Measurements from ENCODE around the gene DCDC1. TPM values are rescaled to one million over a fixed set of nuclear protein-coding genes. Genes with fewer than 3 reads are reported as not detected.

DCDC1 gene
- total RNA-seq, 2 experiments from 2014 or later, result not detected

DNA sequence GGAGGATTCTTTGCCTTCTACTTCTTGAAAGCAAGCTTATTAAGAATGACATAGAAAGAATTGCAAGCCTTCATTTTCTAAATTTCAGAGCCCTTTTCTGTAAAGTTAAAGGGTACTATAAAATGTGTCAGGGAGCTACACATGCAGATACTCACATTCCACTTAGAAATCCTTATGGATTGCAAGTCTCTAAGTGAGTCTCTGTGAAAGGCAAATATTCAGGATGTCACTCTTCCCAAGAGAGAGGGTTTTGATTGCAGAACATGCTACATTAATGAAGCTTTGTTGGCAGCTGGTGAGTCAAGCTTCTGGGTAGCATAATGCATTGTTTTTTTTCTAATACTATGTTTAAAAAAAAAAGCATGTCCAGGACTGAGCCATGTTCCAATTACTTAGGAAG, 369.2 kb downstream of the DCDC1 start:
- Mint-ChIP-seq H3K27me3 (no peaks in the 10 kb centered on the region), H3K27ac (no peak overlapping the region), H3K4me1 (no peaks in the 10 kb centered on the region), H3K9me3 (no peaks in the 10 kb centered on the region), H3K4me3 (no peak overlapping the region), H3K36me3 (no peaks in the 10 kb centered on the region)
- ATAC-seq (ENCODE audit: low read depth), result no peak
- no peak for DNase-seq
- POLR2A ChIA-PET, result no interaction called here

DNA sequence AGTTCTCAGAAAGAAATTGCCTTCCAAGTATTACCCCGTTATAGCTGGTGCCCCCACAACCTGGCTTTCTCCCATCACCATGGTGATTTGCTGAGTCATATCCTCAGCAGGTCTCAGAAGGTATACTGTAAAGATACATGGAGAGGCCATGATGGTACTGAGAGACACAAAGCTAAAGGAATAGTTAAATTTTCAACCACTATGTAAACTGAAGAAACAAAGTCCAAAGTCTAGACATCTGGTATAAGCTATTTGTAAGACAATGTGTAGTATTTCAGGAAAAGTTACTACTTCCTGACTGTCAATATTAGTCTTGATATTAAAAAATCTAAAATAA, 377.1 kb downstream of the DCDC1 start:
- H3K27ac Mint-ChIP-seq, result no peak overlapping the region
- POLR2A ChIA-PET, result no interaction called here
- peaks cover 1% of the 10 kb centered on the region for H3K9me3 Mint-ChIP-seq
- H3K4me3 Mint-ChIP-seq, result no peak overlapping the region
- H3K4me1 Mint-ChIP-seq, result peaks cover 8% of the 10 kb centered on the region
- no peak for DNase-seq
- no peaks in the 10 kb centered on the region for H3K27me3 Mint-ChIP-seq
- peak; percentile 65 for ATAC-seq (ENCODE audit: low read depth)
- H3K36me3 Mint-ChIP-seq, result no peaks in the 10 kb centered on the region

DNA sequence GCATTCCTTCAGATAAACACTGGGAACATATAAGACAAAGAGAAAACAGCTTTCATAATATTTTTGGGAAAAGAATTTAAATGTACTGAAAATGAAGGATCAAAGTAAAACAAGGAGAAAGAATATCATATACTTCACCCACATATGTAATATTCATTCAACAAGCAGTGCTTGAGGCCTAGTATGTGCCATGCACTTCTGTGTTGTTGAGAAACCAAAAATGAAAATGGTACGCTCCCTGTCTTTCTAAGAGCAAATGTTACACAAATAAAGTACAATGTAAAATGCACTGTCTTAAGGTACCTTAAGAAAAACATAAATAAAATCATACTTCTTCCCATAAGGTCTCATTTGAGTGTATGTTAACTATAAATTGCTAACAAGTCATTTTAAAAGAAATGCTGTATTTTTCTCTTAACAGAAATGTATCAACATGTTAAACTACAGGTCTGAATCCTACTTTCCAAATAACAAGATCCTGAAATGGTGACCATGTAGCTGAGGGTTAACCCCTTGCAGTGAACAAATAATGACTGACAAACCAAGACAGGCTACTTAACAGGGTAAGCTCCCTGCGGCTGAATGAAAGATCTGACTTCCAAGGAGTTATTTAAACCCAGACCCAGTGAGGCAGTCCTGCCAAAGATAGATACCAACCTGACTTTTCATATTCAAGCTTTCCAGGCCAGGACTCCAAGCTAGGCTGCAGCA, 377.6 kb downstream of the DCDC1 start:
- POLR2A ChIA-PET, result no interaction called here
- H3K4me1 Mint-ChIP-seq, result peaks cover 8% of the 10 kb centered on the region
- no peaks in the 10 kb centered on the region for H3K27me3 Mint-ChIP-seq
- peaks cover 1% of the 10 kb centered on the region for H3K9me3 Mint-ChIP-seq
- H3K27ac Mint-ChIP-seq, result no peak overlapping the region
- H3K4me3 Mint-ChIP-seq, result no peak overlapping the region
- ATAC-seq (ENCODE audit: low read depth), result no peak
- DNase-seq, result no peak
- H3K36me3 Mint-ChIP-seq, result no peaks in the 10 kb centered on the region

DNA sequence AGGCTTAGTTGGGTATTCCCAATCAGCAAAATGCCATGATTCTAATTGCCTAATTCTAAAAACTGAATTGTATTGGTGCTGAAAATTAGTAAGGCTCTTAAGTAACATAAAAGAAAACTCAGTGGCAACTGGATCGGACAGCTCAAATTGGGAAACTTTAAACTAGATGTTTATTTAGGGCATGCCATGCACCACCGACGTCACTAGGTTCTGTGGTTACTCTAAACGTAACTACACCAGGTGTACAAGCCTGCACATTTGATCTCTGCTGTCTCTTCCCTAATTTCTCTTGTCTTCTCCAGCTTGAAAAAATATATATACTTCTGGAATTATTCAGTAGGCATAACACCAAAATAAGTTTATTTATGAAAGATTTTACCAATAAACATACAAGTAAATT, 378.2 kb downstream of the DCDC1 start:
- peaks cover 8% of the 10 kb centered on the region for H3K4me1 Mint-ChIP-seq
- H3K27ac Mint-ChIP-seq, result no peak overlapping the region
- H3K4me3 Mint-ChIP-seq, result no peak overlapping the region
- H3K36me3 Mint-ChIP-seq, result no peaks in the 10 kb centered on the region
- POLR2A ChIA-PET, result no interaction called here
- H3K27me3 Mint-ChIP-seq, result no peaks in the 10 kb centered on the region
- ATAC-seq (ENCODE audit: low read depth), result no peak
- DNase-seq, result no peak
- H3K9me3 Mint-ChIP-seq, result peaks cover 1% of the 10 kb centered on the region

DNA sequence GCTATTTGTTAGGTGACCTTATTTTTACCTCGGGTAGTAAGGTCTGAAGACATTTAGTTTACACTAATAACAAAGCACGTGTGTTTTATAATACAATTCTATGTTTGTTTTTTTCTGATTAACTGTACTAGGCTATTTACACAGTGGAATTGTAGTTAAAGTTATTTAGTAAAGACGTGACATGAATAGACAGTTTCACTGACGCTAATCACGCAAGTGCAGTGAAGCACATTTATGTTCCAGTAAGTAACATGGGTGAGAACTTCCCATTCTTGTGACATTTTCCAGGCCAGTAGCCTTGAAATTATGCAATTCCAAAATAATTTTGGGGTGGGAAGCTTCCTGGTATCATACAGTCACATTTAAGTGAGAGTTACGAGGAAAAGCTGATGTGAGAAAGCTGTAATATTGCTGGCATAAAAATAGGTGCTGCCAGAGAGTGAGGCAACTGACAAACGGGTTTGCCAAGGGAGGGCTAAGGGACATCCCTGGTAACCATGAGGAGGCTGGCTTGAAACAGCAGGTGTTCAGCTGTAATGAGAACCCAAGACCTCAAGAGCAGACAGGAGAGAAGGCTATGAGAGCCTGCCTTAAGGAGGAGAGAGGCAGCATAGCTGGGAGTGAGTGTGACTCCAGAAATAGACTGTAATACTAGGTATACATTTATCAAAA, 378.8 kb downstream of the DCDC1 start:
- Mint-ChIP-seq H3K27me3 (no peaks in the 10 kb centered on the region), H3K36me3 (no peaks in the 10 kb centered on the region), H3K4me3 (no peak overlapping the region), H3K4me1 (peaks cover 8% of the 10 kb centered on the region), H3K27ac (no peak overlapping the region), H3K9me3 (peaks cover 1% of the 10 kb centered on the region)
- POLR2A ChIA-PET, result no interaction called here
- no peak for ATAC-seq (ENCODE audit: low read depth)
- no peak for DNase-seq

DNA sequence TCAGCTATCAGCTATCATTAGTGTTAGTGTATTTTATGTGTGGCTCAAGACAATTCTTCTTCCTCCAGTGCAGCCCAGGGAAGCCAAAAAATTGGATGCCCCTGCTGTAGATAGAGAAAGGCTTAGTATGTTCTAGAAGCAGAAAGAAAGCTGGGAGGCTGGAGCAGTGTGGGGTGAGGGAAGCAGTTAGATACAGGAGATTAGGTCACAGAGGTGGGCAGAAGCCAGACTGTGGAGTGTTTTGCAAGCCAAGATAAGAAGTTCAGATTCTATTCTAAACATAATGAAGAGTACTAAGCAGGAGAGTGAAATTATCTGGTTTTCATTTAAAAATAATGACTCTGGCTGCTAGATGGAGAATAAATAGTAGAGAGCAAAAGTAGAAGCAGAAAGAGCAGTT, 381.7 kb downstream of the DCDC1 start:
- Mint-ChIP-seq H3K4me1 (peaks cover 8% of the 10 kb centered on the region), H3K27me3 (peaks cover 2% of the 10 kb centered on the region), H3K27ac (no peak overlapping the region), H3K4me3 (no peak overlapping the region), H3K9me3 (peaks cover 1% of the 10 kb centered on the region), H3K36me3 (no peaks in the 10 kb centered on the region)
- ATAC-seq (ENCODE audit: low read depth) (no peak), DNase-seq (no peak)
- POLR2A ChIA-PET, result no interaction called here

DNA sequence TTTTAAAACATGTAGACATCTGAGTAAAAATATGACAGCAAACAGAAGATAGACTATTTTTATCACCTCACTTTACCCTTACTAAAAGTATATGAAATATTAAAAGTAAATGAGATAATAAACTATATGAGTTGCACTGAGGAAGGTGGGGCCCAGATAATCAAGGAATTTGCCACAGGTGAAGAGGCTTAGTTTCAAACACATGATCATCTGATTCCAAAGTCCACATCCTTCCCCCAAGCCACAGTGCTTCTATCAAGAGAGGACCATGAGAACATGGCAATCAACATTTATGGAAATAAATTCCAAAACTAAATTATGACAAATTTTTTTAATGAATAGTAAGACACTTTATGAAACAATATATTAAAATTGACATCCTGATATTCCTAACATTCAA, 384.0 kb downstream of the DCDC1 start:
- ATAC-seq (ENCODE audit: low read depth) (no peak), DNase-seq (no peak)
- Mint-ChIP-seq H3K4me1 (no peaks in the 10 kb centered on the region), H3K9me3 (peaks cover 1% of the 10 kb centered on the region), H3K36me3 (no peaks in the 10 kb centered on the region), H3K27ac (no peak overlapping the region), H3K4me3 (no peak overlapping the region), H3K27me3 (peaks cover 2% of the 10 kb centered on the region)
- POLR2A ChIA-PET, result no interaction called here

DNA sequence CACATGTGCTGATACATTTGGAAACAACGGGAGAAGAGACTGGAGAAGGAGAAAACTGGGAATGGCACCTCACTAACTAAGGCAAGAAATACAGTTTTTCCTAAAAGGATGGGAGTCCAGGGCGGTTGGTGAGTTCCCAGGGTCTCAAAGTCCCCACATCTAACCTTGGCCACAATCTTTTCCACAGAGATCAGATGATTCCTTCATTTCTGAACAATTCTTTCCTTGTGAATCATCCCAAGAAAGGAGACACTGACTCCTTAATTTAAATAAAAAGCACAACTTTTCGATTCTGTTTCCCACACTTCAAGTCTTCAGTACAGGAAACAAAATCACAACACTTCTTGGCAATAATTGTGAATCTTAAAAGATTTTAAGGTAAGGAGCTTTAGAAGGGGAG, 384.7 kb downstream of the DCDC1 start:
- POLR2A ChIA-PET, result no interaction called here
- no peak for ATAC-seq (ENCODE audit: low read depth)
- no peak for DNase-seq
- Mint-ChIP-seq H3K36me3 (no peaks in the 10 kb centered on the region), H3K27ac (no peak overlapping the region), H3K9me3 (peaks cover 1% of the 10 kb centered on the region), H3K4me3 (no peak overlapping the region), H3K4me1 (no peaks in the 10 kb centered on the region), H3K27me3 (peaks cover 2% of the 10 kb centered on the region)

DNA sequence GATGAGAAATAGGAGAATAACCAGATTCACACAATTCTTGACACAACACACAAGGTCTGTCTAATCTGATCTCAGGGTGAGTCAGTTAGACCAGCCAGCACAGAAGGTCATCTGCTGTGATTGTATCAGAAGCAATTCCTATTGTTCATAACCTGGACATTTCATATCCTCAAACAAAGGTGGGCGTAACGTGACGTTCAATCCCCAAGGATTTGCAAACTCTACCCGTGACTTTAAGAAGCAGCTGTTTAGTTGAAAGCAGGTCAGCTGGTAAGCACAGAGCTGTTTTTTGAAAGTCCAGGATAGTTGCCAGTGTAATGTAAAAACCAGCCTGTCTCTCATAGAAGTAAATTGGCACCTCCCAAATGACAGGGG, 385.1 kb downstream of the DCDC1 start:
- DNase-seq, result no peak
- H3K4me3 Mint-ChIP-seq, result no peak overlapping the region
- H3K4me1 Mint-ChIP-seq, result no peaks in the 10 kb centered on the region

DNA sequence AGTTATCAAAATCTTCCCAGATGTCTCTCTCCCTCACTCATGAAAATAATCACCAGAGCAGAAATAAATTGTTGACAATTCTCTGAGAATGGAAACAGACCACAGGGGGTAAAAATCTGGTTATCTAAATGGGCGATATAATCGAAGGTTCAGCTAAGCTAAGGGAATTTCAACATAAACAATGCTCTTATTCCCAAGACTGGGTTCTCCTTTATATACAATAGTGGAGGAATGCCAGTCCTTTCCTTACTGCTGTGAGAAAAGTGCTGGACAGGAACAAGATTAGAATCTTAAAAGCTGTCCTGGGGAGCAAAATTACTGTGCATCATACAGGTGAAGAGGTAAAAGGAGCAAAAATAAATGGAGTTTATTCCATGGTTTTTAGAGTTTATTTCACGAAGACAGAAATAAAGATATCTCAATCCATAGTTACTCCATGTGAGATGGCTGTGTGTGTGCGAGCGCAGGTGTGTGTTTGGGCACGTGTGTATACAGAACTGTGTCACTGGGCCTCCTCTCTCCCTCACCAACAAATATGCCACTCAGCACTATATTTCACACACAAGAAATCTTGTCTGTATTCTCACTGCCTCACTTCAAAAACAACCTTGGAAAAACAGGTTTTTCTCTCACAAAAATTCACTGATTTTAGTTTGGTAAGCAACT, 385.6 kb downstream of the DCDC1 start:
- Mint-ChIP-seq H3K36me3 (no peaks in the 10 kb centered on the region), H3K27me3 (peaks cover 2% of the 10 kb centered on the region), H3K4me3 (no peak overlapping the region), H3K9me3 (peaks cover 1% of the 10 kb centered on the region), H3K27ac (no peak overlapping the region), H3K4me1 (no peaks in the 10 kb centered on the region)
- POLR2A ChIA-PET, result no interaction called here
- ATAC-seq (ENCODE audit: low read depth) (no peak), DNase-seq (no peak)

More for the DNA sequence above, 385.1 kb downstream of the DCDC1 start:
- Mint-ChIP-seq H3K36me3 (no peaks in the 10 kb centered on the region), H3K27me3 (peaks cover 2% of the 10 kb centered on the region), H3K9me3 (peaks cover 1% of the 10 kb centered on the region), H3K27ac (no peak overlapping the region)
- POLR2A ChIA-PET, result no interaction called here
- ATAC-seq (ENCODE audit: low read depth), result no peak

DNA sequence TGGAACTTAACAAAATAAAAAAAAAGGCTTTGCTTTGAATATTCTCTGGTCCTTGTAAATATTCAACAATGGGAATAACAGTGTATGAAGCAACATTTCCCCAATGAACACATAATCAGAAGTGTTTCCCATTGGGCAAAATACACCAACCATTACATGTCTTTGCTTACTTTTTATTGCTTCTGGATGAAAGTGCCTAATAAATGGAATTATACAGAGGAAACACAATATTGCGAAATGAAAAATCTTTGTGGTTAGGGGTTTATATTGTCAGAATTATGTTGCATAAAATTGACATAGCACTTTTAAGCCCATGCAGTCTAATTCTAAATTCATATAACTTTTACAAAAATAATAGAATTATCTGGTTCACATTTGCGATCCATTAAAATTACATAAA, 386.4 kb downstream of the DCDC1 start:
- Mint-ChIP-seq H3K36me3 (no peaks in the 10 kb centered on the region), H3K27me3 (peaks cover 2% of the 10 kb centered on the region), H3K4me1 (no peaks in the 10 kb centered on the region), H3K4me3 (no peak overlapping the region), H3K9me3 (peaks cover under 1% of the 10 kb centered on the region), H3K27ac (no peak overlapping the region)
- POLR2A ChIA-PET, result no interaction called here
- ATAC-seq (ENCODE audit: low read depth) (no peak), DNase-seq (no peak)

DNA sequence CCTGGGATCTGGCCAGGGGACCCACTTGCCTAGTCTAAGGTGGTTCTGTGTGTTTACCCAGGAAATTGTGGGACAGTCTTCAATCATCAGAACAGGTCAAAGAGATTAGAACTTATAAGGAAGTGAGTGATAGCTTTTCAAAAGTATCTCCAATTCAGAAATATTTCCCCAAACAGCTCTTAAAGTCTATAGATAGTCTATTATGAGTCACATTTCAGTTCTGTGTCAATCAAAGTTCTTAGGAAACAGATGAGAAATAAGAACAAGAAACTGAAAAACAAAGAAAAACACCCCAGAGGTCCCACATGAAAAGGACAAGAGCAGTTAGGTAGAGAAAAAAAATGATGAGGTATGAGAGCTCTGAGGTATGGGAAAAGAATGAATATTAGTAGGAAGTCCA, 402.0 kb downstream of the DCDC1 start:
- no peaks in the 10 kb centered on the region for H3K36me3 Mint-ChIP-seq
- DNase-seq (no peak), ATAC-seq (ENCODE audit: low read depth) (no peak)
- H3K27me3 Mint-ChIP-seq, result peaks cover 2% of the 10 kb centered on the region
- H3K4me3 Mint-ChIP-seq, result no peak overlapping the region
- H3K27ac Mint-ChIP-seq, result no peak overlapping the region
- H3K9me3 Mint-ChIP-seq, result peaks cover 5% of the 10 kb centered on the region
- H3K4me1 Mint-ChIP-seq, result no peaks in the 10 kb centered on the region
- POLR2A ChIA-PET, result no interaction called here

DNA sequence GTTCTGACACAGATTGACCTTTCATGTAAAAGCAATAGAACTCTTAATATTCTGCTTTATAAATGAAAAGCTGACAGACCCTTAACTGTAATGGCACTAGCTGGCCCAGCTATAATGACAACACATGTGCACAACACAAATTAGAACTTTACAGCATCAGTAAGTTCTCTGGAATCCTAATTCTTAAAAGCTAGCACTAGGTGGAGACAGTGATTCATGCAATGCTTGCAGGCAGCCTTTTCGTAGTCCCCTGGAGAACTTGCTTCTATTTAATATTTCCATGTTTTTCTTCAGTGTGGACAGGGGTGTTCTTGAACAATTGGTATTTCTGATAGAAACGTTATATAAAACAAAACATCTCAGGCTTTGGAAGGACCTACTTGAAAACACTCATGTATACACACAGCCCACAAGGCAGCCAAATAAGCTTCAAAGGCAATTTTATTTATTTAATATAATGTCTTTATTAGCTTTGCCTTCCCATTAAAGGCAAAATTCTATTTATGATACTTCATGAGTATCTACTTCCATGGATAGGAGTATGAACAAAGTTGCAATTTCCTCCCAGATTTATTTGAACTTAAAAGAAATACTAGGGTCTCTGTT, 409.0 kb downstream of the DCDC1 start:
- no peaks in the 10 kb centered on the region for H3K4me1 Mint-ChIP-seq
- H3K4me3 Mint-ChIP-seq, result no peak overlapping the region
- no peaks in the 10 kb centered on the region for H3K36me3 Mint-ChIP-seq
- no peaks in the 10 kb centered on the region for H3K9me3 Mint-ChIP-seq
- DNase-seq, result no peak
- POLR2A ChIA-PET, result no interaction called here
- no peak overlapping the region for H3K27ac Mint-ChIP-seq
- ATAC-seq (ENCODE audit: low read depth), result no peak
- H3K27me3 Mint-ChIP-seq, result no peaks in the 10 kb centered on the region

DNA sequence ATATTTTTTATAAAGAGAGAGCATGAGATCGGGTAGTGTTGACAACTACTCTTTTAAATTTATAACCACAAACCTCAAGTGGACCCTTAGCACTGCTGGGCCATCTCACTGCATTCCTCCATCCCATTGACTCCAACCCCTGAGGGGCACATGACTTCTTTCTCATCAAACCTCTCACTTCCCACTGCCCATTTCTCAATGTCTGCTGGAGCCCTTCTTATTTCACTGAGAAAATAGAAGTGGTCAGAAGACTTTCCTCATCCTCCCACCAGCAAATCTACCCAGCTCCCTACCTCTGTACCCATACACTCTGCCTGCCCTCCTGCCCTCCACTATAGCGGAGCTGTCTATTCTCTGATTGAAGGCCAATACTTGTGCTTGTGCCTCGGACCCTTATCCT, 412.8 kb downstream of the DCDC1 start:
- no peak for DNase-seq
- POLR2A ChIA-PET, result no interaction called here
- ATAC-seq (ENCODE audit: low read depth), result no peak
- no peaks in the 10 kb centered on the region for H3K4me1 Mint-ChIP-seq
- no peak overlapping the region for H3K4me3 Mint-ChIP-seq
- no peak overlapping the region for H3K27ac Mint-ChIP-seq
- H3K9me3 Mint-ChIP-seq, result no peaks in the 10 kb centered on the region
- H3K36me3 Mint-ChIP-seq, result no peaks in the 10 kb centered on the region
- H3K27me3 Mint-ChIP-seq, result no peaks in the 10 kb centered on the region
